HepG2 (cell line): ENCODE data around the gene ANKRD22. TPM values are rescaled to one million over a fixed set of nuclear protein-coding genes. Genes with fewer than 3 reads are reported as not detected.

Source experiments
- ATAC-seq: fragments of 200-7000 bp; cut with Tn5 transposase; 3 replicates; pipeline ENCODE4 v1.9.1; 2020; ENCODE audit warnings: mild to moderate bottlenecking, moderate library complexity
- BruUV-seq: library from RNA; stranded (reverse); fragments of 400-500 nt; replicated peaks from 2 replicates; lab custom pipeline; 2021; lab: Mats Ljungman, UMichigan
- CTCF ChIA-PET: fragments of 300-600 bp; formaldehyde crosslinking; extraction: SDS; loops from one replicate; lab custom pipeline; 2021; ENCODE audit warnings: low total read pairs, inconsistent platforms, low intra/inter-chr PET ratio; lab: Yijun Ruan, JAX
- POLR2A ChIA-PET: fragments of 350-600 bp; sonication (Branson Sonifier 250); formaldehyde crosslinking; loops from one replicate; lab custom pipeline; 2020; ENCODE audit warnings: antibody characterized with exemption, inconsistent platforms; lab: Yijun Ruan, JAX
- DNase-seq: peaks from one replicate; pipeline ENCODE4 v3.0.0-alpha.2; 2015; ENCODE audit warnings: low spot score
- FAIRE-seq: peaks from 3 replicates; lab custom pipeline; 2011; peaks lifted over from hg19 to GRCh38; lab: Jason Lieb, UNC
- H2AFZ ChIP-seq: one replicate; pipeline ENCODE4 v1.6.1; 2011; ENCODE audit warnings: low read length, inconsistent platforms
- H3K27ac ChIP-seq: fragments of 300-600 bp; 3 replicates; pipeline ENCODE4 v1.8.0; 2011; ENCODE audit warnings: mixed run types, mild to moderate bottlenecking, mixed read lengths, low read length, inconsistent platforms; ENCODE audit not compliant: insufficient read depth; ENCODE audit errors: extremely low read length
- H3K27me3 ChIP-seq, 2 experiments: fragments of 200-600 bp in 1 of 2; 2 replicates in 1 of 2; 3 replicates in 1 of 2; pipeline versions ENCODE4 v1.6.0 to v1.8.0; 2011; ENCODE audit warnings: low read length in 2 of 2, mild to moderate bottlenecking in 2 of 2, moderate library complexity in 2 of 2, inconsistent platforms in 1 of 2; ENCODE audit not compliant: insufficient read depth in 2 of 2, control insufficient read depth in 1 of 2
- H3K36me3 ChIP-seq, 2 experiments: fragments of 200-600 bp in 1 of 2; replicated peaks in 1 of 2; 2 replicates in 1 of 2; 3 replicates in 1 of 2; pipeline versions ENCODE4 v1.5.1 to v1.8.0; 2011; ENCODE audit warnings: low read length in 2 of 2, inconsistent platforms in 1 of 2; ENCODE audit not compliant: insufficient read depth in 2 of 2, control insufficient read depth in 1 of 2
- H3K4me1 ChIP-seq: 2 replicates; pipeline ENCODE4 v1.5.1; 2012; ENCODE audit warnings: low read length, inconsistent platforms; ENCODE audit not compliant: insufficient read depth
- H3K4me2 ChIP-seq: 2 replicates; pipeline ENCODE4 v1.6.0; 2011; ENCODE audit warnings: low read depth, low read length, inconsistent platforms
- H3K4me3 ChIP-seq, 3 experiments: fragments of 200-600 bp in 1 of 3; sonication (generic), shearing (Covaris generic) in 1 of 3; replicated peaks in 1 of 3; 2 replicates each; pipeline ENCODE4 v1.5.1; 2011 to 2016; ENCODE audit warnings: low read length in 3 of 3, inconsistent platforms in 2 of 3, low read depth in 2 of 3, mild to moderate bottlenecking in 2 of 3, control low read depth in 1 of 3, mixed read lengths in 1 of 3; ENCODE audit not compliant: insufficient read depth in 1 of 3
- H3K79me2 ChIP-seq: one replicate; pipeline ENCODE4 v1.6.1; 2011; ENCODE audit warnings: low read length, inconsistent platforms; ENCODE audit not compliant: insufficient read depth
- H3K9ac ChIP-seq: 2 replicates; pipeline ENCODE4 v1.6.0; 2011; ENCODE audit warnings: mild to moderate bottlenecking, low read depth, low read length, inconsistent platforms; ENCODE audit not compliant: insufficient read depth
- H3K9me3 ChIP-seq: 2 replicates; pipeline ENCODE4 v1.5.1; 2012; ENCODE audit warnings: mild to moderate bottlenecking, low read length
- H4K20me1 ChIP-seq: 2 replicates; pipeline ENCODE4 v1.6.0; 2011; ENCODE audit warnings: inconsistent platforms, mild to moderate bottlenecking, low read length, moderate library complexity; ENCODE audit not compliant: insufficient read depth
- ATF1 ChIP-seq: IDR thresholded peaks from 2 replicates; pipeline ENCODE4 v1.6.1; 2016; ENCODE audit warnings: mild to moderate bottlenecking, control low read depth
- CHD4 ChIP-seq: fragments of 200-600 bp; sonication (generic); IDR thresholded peaks from 2 replicates; pipeline ENCODE4 v1.7.0; 2017; ENCODE audit warnings: mild to moderate bottlenecking, low read length, borderline replicate concordance
- FOXM1 ChIP-seq: sonication (generic); formaldehyde crosslinking; IDR thresholded peaks from 2 replicates; pipeline ENCODE4 v1.5.0; 2020; ENCODE audit warnings: missing genetic modification reagents
- GTF2F1 ChIP-seq: fragments of 150-350 bp; IDR thresholded peaks from 2 replicates; pipeline ENCODE4 v1.6.1; 2014; ENCODE audit warnings: low read length
- HMG20A ChIP-seq: IDR thresholded peaks from 2 replicates; pipeline ENCODE4 v1.6.1; 2016; ENCODE audit warnings: borderline replicate concordance
- HNF4G ChIP-seq, 2 experiments: sonication (generic) in 1 of 2; formaldehyde crosslinking in 1 of 2; IDR thresholded peaks; 2 replicates each; pipeline versions ENCODE4 v1.4.0 to v1.6.1; 2011 to 2020; ENCODE audit warnings: borderline replicate concordance in 2 of 2, low read depth in 2 of 2, mild to moderate bottlenecking in 2 of 2, low read length in 1 of 2, missing genetic modification reagents in 1 of 2, moderate library complexity in 1 of 2
- IKZF1 ChIP-seq: fragments of 450-650 bp; IDR thresholded peaks from 2 replicates; pipeline ENCODE4 v1.7.1; 2016
- MIER3 ChIP-seq: IDR thresholded peaks from 2 replicates; pipeline ENCODE4 v1.6.1; 2016; ENCODE audit warnings: missing compliant biosample characterization, borderline replicate concordance
- NR2F1 ChIP-seq, 2 experiments: fragments of 450-650 bp in 1 of 2; formaldehyde crosslinking in 1 of 2; IDR thresholded peaks; 2 replicates each; pipeline versions ENCODE4 v1.5.0 to v1.6.1; 2016 to 2020; ENCODE audit warnings: mild to moderate bottlenecking in 1 of 2, missing compliant biosample characterization in 1 of 2, missing genetic modification reagents in 1 of 2, moderate library complexity in 1 of 2
- U2AF2 ChIP-seq: fragments of 200-400 bp; formaldehyde crosslinking; IDR thresholded peaks from 2 replicates; pipeline ENCODE4 v1.6.1; 2017; ENCODE audit warnings: low read depth, mild to moderate bottlenecking, low read length
- YEATS4 ChIP-seq: sonication (generic); formaldehyde crosslinking; IDR thresholded peaks from 2 replicates; pipeline ENCODE4 v1.4.0; 2020; ENCODE audit warnings: missing genetic modification reagents, borderline replicate concordance
- ZIK1 ChIP-seq: sonication (generic); formaldehyde crosslinking; IDR thresholded peaks from 2 replicates; pipeline ENCODE4 v1.5.0; 2020; ENCODE audit warnings: mild to moderate bottlenecking, low read depth, missing genetic modification reagents, borderline replicate concordance
- ZNF235 ChIP-seq: sonication (generic); formaldehyde crosslinking; IDR thresholded peaks from 2 replicates; pipeline ENCODE4 v1.8.1; 2023; ENCODE audit warnings: mild to moderate bottlenecking, missing genetic modification reagents, borderline replicate concordance
- ZNF263 ChIP-seq: sonication (generic); formaldehyde crosslinking; IDR thresholded peaks from 2 replicates; pipeline ENCODE4 v1.4.0; 2020; ENCODE audit warnings: missing genetic modification reagents
- ZNF557 ChIP-seq: sonication (generic); formaldehyde crosslinking; IDR thresholded peaks from 2 replicates; pipeline ENCODE4 v1.4.0; 2020; ENCODE audit warnings: missing genetic modification reagents
- ZNF747 ChIP-seq: sonication (generic); formaldehyde crosslinking; IDR thresholded peaks from 2 replicates; pipeline ENCODE4 v1.8.1; 2023; ENCODE audit warnings: missing genetic modification reagents, mild to moderate bottlenecking, borderline replicate concordance
- ZNF75D ChIP-seq: sonication (generic); formaldehyde crosslinking; IDR thresholded peaks from 2 replicates; pipeline ENCODE4 v1.8.1; 2023; ENCODE audit warnings: missing genetic modification reagents, mild to moderate bottlenecking, borderline replicate concordance
- ZNF780A ChIP-seq: sonication (generic); formaldehyde crosslinking; IDR thresholded peaks from 2 replicates; pipeline ENCODE4 v1.8.0; 2022; ENCODE audit warnings: mild to moderate bottlenecking, missing genetic modification reagents, moderate library complexity
- ZZZ3 ChIP-seq: sonication (generic); formaldehyde crosslinking; IDR thresholded peaks from 2 replicates; pipeline ENCODE4 v1.4.0; 2020; ENCODE audit warnings: missing genetic modification reagents, mild to moderate bottlenecking, borderline replicate concordance
- WGBS: methylation state at CpG from one replicate; pipeline ENCODE4 v1.1.6; 2017; ENCODE audit warnings: low lambda C conversion rate; 5-methylcytosine and 5-hydroxymethylcytosine counted together
- in situ Hi-C: cut with HindIII; loops from 2 replicates; pipeline ENCODE4 v1.10.0; 2017; ENCODE audit warnings: low pct_unique_long_range_greater_than_20kb; ENCODE audit not compliant: extremely low pct_ligation_motif_present
- intact Hi-C: fragments of 100-400 bp; cut with micrococcal nuclease; formaldehyde crosslinking; loops from one replicate; pipeline ENCODE4 v1.10.0; 2022; ENCODE audit not compliant: unreplicated experiment
- polyA plus RNA-seq, 8 experiments: library from polyadenylated mRNA; depleted of rRNA in 3 of 8; stranded (reverse) in 7 of 8; unstranded in 1 of 8; fragments of >200 nt; fragmentation: Illumina TruSeq in 4 of 8; extraction: Trizol in 4 of 8; gene quantifications; 2 replicates each; pipeline versions ENCODE4 v1.2.1 to v1.2.3, GENCODE V29; 2011 to 2016; ENCODE audit warnings: low read depth in 4 of 8, missing spikeins in 1 of 8, mixed read lengths in 1 of 8; ENCODE audit not compliant: insufficient read depth in 1 of 8
- total RNA-seq, 5 experiments: library from RNA; depleted of rRNA; stranded (reverse); fragments of >200 nt; fragmentation: Illumina TruSeq; extraction: Trizol; gene quantifications; 2 replicates each; pipeline ENCODE4 v1.2.3, GENCODE V29; 2016; ENCODE audit warnings: low read depth in 1 of 5
- TF ChIP-seq, protein P1 (sequence below): sonication (generic); formaldehyde crosslinking; IDR thresholded peaks from 2 replicates; pipeline ENCODE4 v1.8.0; 2022; ENCODE audit warnings: missing genetic modification reagents, mild to moderate bottlenecking, inconsistent platforms, borderline replicate concordance

ANKRD22 gene
- total and polyA plus RNA-seq, 2 of the 13 experiments (the other 11 are each of a cell fraction or from before 2014, with no cell fraction given), result not detected

DNA sequence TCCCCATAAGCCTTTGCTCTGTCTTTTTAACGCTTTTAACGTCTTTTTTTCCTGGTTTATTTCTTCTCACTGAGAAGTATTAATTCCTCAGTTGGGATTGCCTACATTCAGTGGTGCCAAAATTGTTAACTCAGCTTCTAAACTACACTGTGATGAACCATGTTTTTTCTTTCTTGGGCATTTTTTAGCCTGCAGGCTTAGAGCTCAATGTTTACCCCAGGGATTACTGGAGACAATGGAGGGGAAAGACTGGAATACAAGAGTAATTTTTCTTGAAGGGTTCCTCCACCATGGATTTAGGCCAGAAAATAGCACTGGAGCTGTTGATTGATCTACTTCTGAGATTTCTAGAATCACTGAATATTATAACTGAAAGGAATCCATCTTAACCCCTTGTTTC lies 48.2 kb upstream of the ANKRD22 start:
- no peak for ATAC-seq
- Histone ChIP-seq H2AFZ (no peak overlapping the region), H3K4me2 (no peak overlapping the region), H3K36me3 (no peaks in the 10 kb centered on the region), H3K79me2 (no peaks in the 10 kb centered on the region), H3K27ac (no peak overlapping the region), H3K4me1 (peaks cover 33% of the 10 kb centered on the region), H3K27me3 (no peaks in the 10 kb centered on the region; a peak in 1 of 5 replicates), H3K9ac (no peak overlapping the region), H3K4me3 (no peak overlapping the region), H4K20me1 (no peaks in the 10 kb centered on the region), H3K9me3 (no peaks in the 10 kb centered on the region)
- WGBS, result 93% methylated on average over 2 of the region's 2 CpGs
- ChIA-PET CTCF (no interaction called here), POLR2A (no interaction called here)
- intact Hi-C loops (loop anchor here (5.0 kb wide), 1 partner anchor 32 kb away; no protein-coding TSS in a partner anchor), in situ Hi-C loops (no loop called here)
- DNase-seq, result no peak
- TF ChIP-seq ZNF780A (CRISPR knock-in tag), result no peak
- TF ChIP-seq HMG20A (CRISPR knock-in tag), result no peak
- TF ChIP-seq ZNF75D (CRISPR knock-in tag), result no peak
- TF ChIP-seq MIER3, result no peak
- TF ChIP-seq U2AF2, result no peak
- no peak for TF ChIP-seq ATF1
- no peak for TF ChIP-seq ZNF557 (CRISPR knock-in tag)
- TF ChIP-seq HNF4G (IDR thresholded peaks at IDR 0.05; ENCODE audit: borderline replicate concordance, low read depth, low read length), result no peak
- TF ChIP-seq HNF4G (CRISPR knock-in tag; IDR thresholded peaks at IDR 0.05; ENCODE audit: borderline replicate concordance, low read depth), result no peak
- TF ChIP-seq YEATS4 (CRISPR knock-in tag), result no peak
- no peak for TF ChIP-seq NR2F1 (CRISPR knock-in tag; IDR thresholded peaks at IDR 0.05)
- TF ChIP-seq ZNF235 (CRISPR knock-in tag), result no peak
- no peak for TF ChIP-seq ZNF747 (CRISPR knock-in tag)
- no peak for TF ChIP-seq ZNF263 (CRISPR knock-in tag)
- no peak for TF ChIP-seq FOXM1
- no peak for TF ChIP-seq ZZZ3 (CRISPR knock-in tag)
- TF ChIP-seq, protein P1, sequence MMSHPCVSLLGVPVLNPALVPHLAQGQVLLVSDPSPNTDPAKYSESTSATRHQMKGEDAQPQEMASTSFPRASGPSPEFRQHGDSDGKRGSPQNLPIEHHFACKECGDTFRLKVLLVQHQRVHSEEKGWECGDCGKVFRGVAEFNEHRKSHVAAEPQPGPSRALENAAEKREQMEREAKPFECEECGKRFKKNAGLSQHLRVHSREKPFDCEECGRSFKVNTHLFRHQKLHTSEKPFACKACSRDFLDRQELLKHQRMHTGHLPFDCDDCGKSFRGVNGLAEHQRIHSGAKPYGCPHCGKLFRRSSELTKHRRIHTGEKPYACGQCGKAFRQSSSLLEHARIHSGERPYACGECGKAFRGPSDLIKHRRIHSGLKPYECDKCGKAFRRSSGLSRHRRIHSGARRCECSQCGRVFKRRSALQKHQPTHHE (CRISPR knock-in tag), result no peak
- no peak for TF ChIP-seq ZIK1
- no peak for TF ChIP-seq IKZF1
- TF ChIP-seq CHD4, result no peak
- no peak for TF ChIP-seq GTF2F1
- no TSS peak for BruUV-seq
- no peak for FAIRE-seq
